SK-N-DZ (cell line): Measurements from ENCODE around the gene OR3A2. TPM values are rescaled to one million over a fixed set of nuclear protein-coding genes. Genes with fewer than 3 reads are reported as not detected.
"Not testable (repeated sequence)": the region's sequence is repeated elsewhere in the genome, so short reads cannot be mapped to it uniquely, and the experiment has no call there.

Source experiments
- DNase-seq: peaks from one replicate; pipeline ENCODE4 v3.0.0-alpha.2; 2015; ENCODE audit warnings: low spot score
- polyA plus RNA-seq, 2 experiments: library from polyadenylated mRNA; depleted of rRNA; stranded (reverse); fragments of >200 nt; gene quantifications; 2 replicates each; pipeline ENCODE4 v1.2.3, GENCODE V29; 2014

The OR3A2 gene
- not detected in 2 replicates for polyA plus RNA-seq (2014; cell fraction: cytosol; rRNA removed)
- polyA plus RNA-seq (2014; cell fraction: nucleus; rRNA removed): not detected in 2 replicates

- DNase-seq: no peak
These were observed at the start of gene OR3A2 for GRCh38 chr17:3385869-3386816. TSS of gene OR3A2 (minus strand) at chr17:3386308.

GRCh38 chr17:3433741-3434140, 47.6 kb upstream of the OR3A2 start, which contains the start of gene OR1E2:
TSS of gene OR1E2 (minus strand) at chr17:3433841. CDS start at chr17:3433841, 0 bp downstream.
- DNase-seq: no peak

- not testable (repeated sequence) for DNase-seq
These were observed 47.1 kb upstream of the OR3A2 start for GRCh38 chr17:3433215-3433614.

- no peak for DNase-seq
These were observed 32.1 kb upstream of the OR3A2 start for GRCh38 chr17:3418222-3418621.

GRCh38 chr17:3415610-3416009, 29.5 kb upstream of the OR3A2 start:
- DNase-seq: no peak

- DNase-seq: not testable (repeated sequence)
These were observed 26.1 kb upstream of the OR3A2 start for GRCh38 chr17:3412216-3412615.

GRCh38 chr17:3411070-3411469, 25.0 kb upstream of the OR3A2 start, which contains the start of gene OR3A3:
TSS of gene OR3A3 (plus strand) at chr17:3411370.
- no peak for DNase-seq

- not testable (repeated sequence) for DNase-seq
These were observed 17.7 kb upstream of the OR3A2 start for GRCh38 chr17:3403856-3404255.

- no peak for DNase-seq
These were observed 15.7 kb upstream of the OR3A2 start for GRCh38 chr17:3401786-3402185.

GRCh38 chr17:3400055-3400454, 13.9 kb upstream of the OR3A2 start:
- DNase-seq: no peak

- DNase-seq: no peak
These were observed 12.2 kb upstream of the OR3A2 start, which contains the start of gene OR1E1 for GRCh38 chr17:3398310-3398709. TSS of gene OR1E1 (minus strand) at chr17:3398410. CDS start at chr17:3398410, 0 bp downstream.

GRCh38 chr17:3397801-3398200, 11.7 kb upstream of the OR3A2 start:
- DNase-seq: not testable (repeated sequence)

- DNase-seq: no peak
These were observed 3.7 kb upstream of the OR3A2 start for GRCh38 chr17:3389791-3390190.

GRCh38 chr17:3381957-3382356, 4.2 kb downstream of the OR3A2 start:
- no peak for DNase-seq

GRCh38 chr17:3378321-3378720, 7.8 kb downstream of the OR3A2 start:
- no peak for DNase-seq

- DNase-seq: not testable (repeated sequence)
These were observed 14.9 kb downstream of the OR3A2 start for GRCh38 chr17:3371167-3371566.

- DNase-seq: not testable (repeated sequence)
These were observed 43.3 kb downstream of the OR3A2 start for GRCh38 chr17:3342782-3343181.

GRCh38 chr17:3335876-3336275, 50.2 kb downstream of the OR3A2 start:
- no peak for DNase-seq

GRCh38 chr17:3318336-3318735, 67.8 kb downstream of the OR3A2 start:
- DNase-seq: no peak

- DNase-seq: no peak
These were observed 69.3 kb downstream of the OR3A2 start for GRCh38 chr17:3316836-3317235.

GRCh38 chr17:3308603-3309002, 77.5 kb downstream of the OR3A2 start:
- no peak for DNase-seq

GRCh38 chr17:3298260-3298659, 87.8 kb downstream of the OR3A2 start, which contains the start of gene OR3A1:
TSS of gene OR3A1 (minus strand) at chr17:3298360. CDS start at chr17:3292582, 5,778 bp downstream.
- no peak for DNase-seq

GRCh38 chr17:3295632-3296031, 90.5 kb downstream of the OR3A2 start:
- no peak for DNase-seq
